Stimulated activated CD8-positive, alpha-beta memory T cell treated with anti-CD3 and anti-CD28 coated beads, Interleukin-12 subunit alpha, Interleukin-12 subunit beta, amount 100 ng/mL, for 24 hours (primary cell): ENCODE results near the gene FAHD1.
"Not testable (repeated sequence)": the region's sequence is repeated elsewhere in the genome, so short reads cannot be mapped to it uniquely, and the experiment has no call there.

Source experiments
- DNase-seq: peaks from one replicate; pipeline ENCODE4 v3.0.0-alpha.2; 2020; ENCODE audit errors: extremely low read depth

The FAHD1 gene

GRCh38 chr16:1846416-1846815, 19.4 kb downstream of the FAHD1 start:
- no peak for DNase-seq

- DNase-seq, result no peak
Measured at GRCh38 chr16:1850981-1851380, 24.0 kb downstream of the FAHD1 start.

GRCh38 chr16:1851793-1852192, 24.8 kb downstream of the FAHD1 start:
- no peak for DNase-seq

- DNase-seq, result no peak
Measured at GRCh38 chr16:1857433-1858097, 30.6 kb downstream of the FAHD1 start.

- no peak for DNase-seq
Measured at GRCh38 chr16:1858189-1858865, 31.3 kb downstream of the FAHD1 start.

- DNase-seq, result no peak
Measured at GRCh38 chr16:1859650-1860049, 32.6 kb downstream of the FAHD1 start.

GRCh38 chr16:1861730-1862129, 34.7 kb downstream of the FAHD1 start:
- DNase-seq, result no peak

GRCh38 chr16:1862394-1862793, 35.4 kb downstream of the FAHD1 start:
- no peak for DNase-seq

- no peak for DNase-seq
Measured at GRCh38 chr16:1863681-1864460, 36.9 kb downstream of the FAHD1 start.

GRCh38 chr16:1865902-1866690, 39.1 kb downstream of the FAHD1 start:
- no peak for DNase-seq

GRCh38 chr16:1870365-1871082, 43.5 kb downstream of the FAHD1 start:
- no peak for DNase-seq

GRCh38 chr16:1871974-1872635, 45.1 kb downstream of the FAHD1 start, which contains the start of gene MEIOB:
TSS of gene MEIOB (minus strand) at chr16:1872164. CDS start at chr16:1868175, 3,989 bp downstream.
- DNase-seq, result no peak

GRCh38 chr16:1874854-1875253, 47.8 kb downstream of the FAHD1 start:
- DNase-seq, result no peak

GRCh38 chr16:1876066-1876465, 49.1 kb downstream of the FAHD1 start:
- not testable (repeated sequence) for DNase-seq

- no peak for DNase-seq
Measured at GRCh38 chr16:1876468-1876867, 49.5 kb downstream of the FAHD1 start.

GRCh38 chr16:1877089-1877488, 50.1 kb downstream of the FAHD1 start:
- DNase-seq, result no peak

- DNase-seq, result no peak
Measured at GRCh38 chr16:1877804-1878203, 50.8 kb downstream of the FAHD1 start.

GRCh38 chr16:1878256-1878655, 51.2 kb downstream of the FAHD1 start:
- DNase-seq, result no peak
